ENCODE results near the gene MANBA. TPM values are rescaled to one million over a fixed set of nuclear protein-coding genes. Genes with fewer than 3 reads are reported as not detected.

MANBA gene
- total RNA-seq, 1 experiment from 2014 or later = 11.2 TPM

DNA sequence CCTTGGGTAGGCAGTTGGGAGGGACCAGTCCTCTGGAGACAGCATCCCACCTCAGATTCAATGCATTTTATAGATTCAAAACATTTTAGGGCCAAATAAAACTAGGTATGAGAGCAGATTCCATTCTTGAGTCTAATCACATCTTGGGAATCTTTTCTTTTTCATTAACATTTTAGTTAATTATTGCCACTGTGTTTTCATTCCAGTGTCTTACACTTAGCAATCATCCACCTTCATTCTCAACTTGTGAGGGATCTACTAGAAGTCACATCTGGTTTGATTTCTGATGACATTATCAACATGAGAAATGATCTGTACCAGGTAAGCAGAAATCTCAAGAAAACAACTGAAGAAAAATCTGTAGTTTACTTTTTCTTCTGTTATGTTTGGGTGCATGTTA, 160.1 kb downstream of the MANBA start:
- no peaks in the 10 kb centered on the region for H3K27me3 Mint-ChIP-seq (ENCODE audit: insufficient read depth, unreplicated experiment)
- no peak for DNase-seq (ENCODE audit: unreplicated experiment)
- no TSS peak for BruUV-seq (replicated peaks)
- ChIA-PET POLR2A (interaction anchor here (1.4 to 1.5 kb wide), 2 partner anchors 100 to 161 kb away, joined by 3 to 4 read pairs; no protein-coding TSS in a partner anchor), CTCF (interaction anchor here (0.8 to 1.6 kb wide), 2 partner anchors 163 to 267 kb away, joined by 4 to 5 read pairs; no protein-coding TSS in a partner anchor)
- H3K4me3 Mint-ChIP-seq (ENCODE audit: unreplicated experiment) = no peak overlapping the region
- TF ChIP-seq, protein P1, sequence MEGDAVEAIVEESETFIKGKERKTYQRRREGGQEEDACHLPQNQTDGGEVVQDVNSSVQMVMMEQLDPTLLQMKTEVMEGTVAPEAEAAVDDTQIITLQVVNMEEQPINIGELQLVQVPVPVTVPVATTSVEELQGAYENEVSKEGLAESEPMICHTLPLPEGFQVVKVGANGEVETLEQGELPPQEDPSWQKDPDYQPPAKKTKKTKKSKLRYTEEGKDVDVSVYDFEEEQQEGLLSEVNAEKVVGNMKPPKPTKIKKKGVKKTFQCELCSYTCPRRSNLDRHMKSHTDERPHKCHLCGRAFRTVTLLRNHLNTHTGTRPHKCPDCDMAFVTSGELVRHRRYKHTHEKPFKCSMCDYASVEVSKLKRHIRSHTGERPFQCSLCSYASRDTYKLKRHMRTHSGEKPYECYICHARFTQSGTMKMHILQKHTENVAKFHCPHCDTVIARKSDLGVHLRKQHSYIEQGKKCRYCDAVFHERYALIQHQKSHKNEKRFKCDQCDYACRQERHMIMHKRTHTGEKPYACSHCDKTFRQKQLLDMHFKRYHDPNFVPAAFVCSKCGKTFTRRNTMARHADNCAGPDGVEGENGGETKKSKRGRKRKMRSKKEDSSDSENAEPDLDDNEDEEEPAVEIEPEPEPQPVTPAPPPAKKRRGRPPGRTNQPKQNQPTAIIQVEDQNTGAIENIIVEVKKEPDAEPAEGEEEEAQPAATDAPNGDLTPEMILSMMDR (IDR thresholded peaks at IDR 0.05; ENCODE audit: unreplicated experiment) = no peak
- peaks cover 16% of the 10 kb centered on the region for H3K4me1 Mint-ChIP-seq (ENCODE audit: insufficient read depth, unreplicated experiment)
- intact Hi-C loops (cut with micrococcal nuclease) = no loop called here
- H3K36me3 Mint-ChIP-seq (ENCODE audit: insufficient read depth, unreplicated experiment) = peaks cover 91% of the 10 kb centered on the region
- no peaks in the 10 kb centered on the region for H3K9me3 Mint-ChIP-seq (ENCODE audit: unreplicated experiment)
- peak overlapping the region; percentile 23 for H3K27ac Mint-ChIP-seq (ENCODE audit: low read depth, unreplicated experiment)

DNA sequence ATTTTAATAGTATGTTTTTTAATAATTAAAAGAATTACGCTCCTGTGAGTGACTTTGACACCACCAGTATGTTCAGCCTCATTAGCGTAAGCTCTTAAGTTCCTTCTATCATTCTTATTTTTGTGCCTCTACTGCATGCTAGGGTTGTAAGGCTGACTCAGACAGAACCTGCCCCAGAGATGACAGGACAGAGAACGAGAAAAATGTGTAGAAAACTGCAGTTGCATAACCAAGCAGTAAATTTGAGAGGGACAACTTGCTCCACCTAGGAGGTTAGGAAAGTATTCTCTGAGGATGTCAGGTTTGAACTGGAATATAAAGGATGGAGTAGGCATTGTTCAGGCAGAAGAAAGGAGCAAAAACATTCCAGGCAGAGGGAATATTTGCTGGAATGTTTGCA, 160.9 kb downstream of the MANBA start:
- H3K27me3 Mint-ChIP-seq (ENCODE audit: insufficient read depth, unreplicated experiment) = no peaks in the 10 kb centered on the region
- no TSS peak for BruUV-seq (replicated peaks)
- peak; percentile 20 for DNase-seq (ENCODE audit: unreplicated experiment)
- H3K27ac Mint-ChIP-seq (ENCODE audit: low read depth, unreplicated experiment) = peak overlapping the region; percentile 23
- ChIA-PET POLR2A (interaction anchor here (0.6 to 1.5 kb wide), 10 partner anchors 32 to 411 kb away, joined by 3 to 10 read pairs (median 4); partner anchors contain the start of gene UBE2D3), CTCF (interaction anchor here (0.7 to 1.6 kb wide), 8 partner anchors 9 to 495 kb away, joined by 3 to 5 read pairs (median 4); no protein-coding TSS in a partner anchor)
- H3K4me3 Mint-ChIP-seq (ENCODE audit: unreplicated experiment) = no peak overlapping the region
- TF ChIP-seq, protein P1 (IDR thresholded peaks at IDR 0.05; ENCODE audit: unreplicated experiment) = no peak
- H3K4me1 Mint-ChIP-seq (ENCODE audit: insufficient read depth, unreplicated experiment) = peaks cover 16% of the 10 kb centered on the region
- H3K36me3 Mint-ChIP-seq (ENCODE audit: insufficient read depth, unreplicated experiment) = peaks cover 93% of the 10 kb centered on the region
- H3K9me3 Mint-ChIP-seq (ENCODE audit: unreplicated experiment) = no peaks in the 10 kb centered on the region
- intact Hi-C loops (cut with micrococcal nuclease) = no loop called here

DNA sequence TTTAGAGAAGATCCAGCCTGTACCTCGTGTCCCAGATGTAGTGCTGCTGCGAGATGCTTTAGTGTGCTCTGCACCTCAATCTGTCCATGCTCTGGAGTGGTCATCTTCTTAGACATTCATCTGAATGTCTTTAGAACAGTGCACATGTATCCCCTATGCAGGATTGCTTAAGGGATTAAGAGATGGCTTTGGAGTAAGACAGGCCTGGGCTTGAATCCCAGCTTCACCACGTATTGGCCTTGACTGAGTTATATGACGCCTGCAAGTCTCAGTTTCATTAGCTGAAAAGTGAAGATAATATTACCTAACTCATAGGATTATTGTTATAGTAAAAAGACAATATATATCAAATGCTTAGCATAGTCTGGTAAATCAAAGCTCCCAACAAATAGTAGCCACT, 161.3 kb downstream of the MANBA start:
- CTCF ChIA-PET = interaction anchor here (0.7 to 1.6 kb wide), 8 partner anchors 8 to 496 kb away, joined by 3 to 5 read pairs (median 4); no protein-coding TSS in a partner anchor
- no TSS peak for BruUV-seq (replicated peaks)
- peaks cover 16% of the 10 kb centered on the region for H3K4me1 Mint-ChIP-seq (ENCODE audit: insufficient read depth, unreplicated experiment)

DNA sequence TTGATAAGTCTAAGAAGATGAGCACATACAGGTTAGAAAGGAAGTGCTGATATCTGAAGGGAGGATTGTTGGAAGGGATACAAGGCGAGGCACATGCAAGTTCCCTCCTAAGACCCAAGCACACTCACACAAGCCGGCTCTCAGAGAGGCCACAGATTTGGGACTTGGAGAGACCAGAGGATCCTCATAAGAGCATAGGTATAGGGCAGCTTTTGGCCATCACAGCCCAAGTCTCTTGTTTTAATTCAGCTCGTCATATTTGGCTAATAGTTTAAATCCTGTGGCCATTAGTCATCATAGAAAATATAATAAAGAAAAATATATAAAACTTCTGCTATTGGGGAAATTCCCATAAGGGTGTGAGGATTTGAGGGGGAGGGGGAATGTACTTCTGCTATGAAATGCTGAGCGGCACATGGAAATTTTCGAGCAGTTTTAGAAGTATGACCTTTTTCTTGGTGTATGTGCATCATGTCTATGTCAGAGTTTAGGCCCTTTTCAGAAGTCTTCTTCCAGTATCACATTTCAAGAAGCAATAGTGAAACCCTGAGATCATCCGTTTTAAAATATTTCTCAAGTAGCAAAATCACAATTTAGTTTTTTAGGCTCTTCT, 161.9 kb downstream of the MANBA start:
- ChIA-PET CTCF (interaction anchor here (0.7 to 1.6 kb wide), 7 partner anchors 8 to 496 kb away, joined by 3 to 5 read pairs (median 4); no protein-coding TSS in a partner anchor), POLR2A (interaction anchor here (0.8 to 1.5 kb wide), 7 partner anchors 31 to 412 kb away, joined by 3 to 10 read pairs (median 3); partner anchors contain the start of gene UBE2D3)
- peaks cover 16% of the 10 kb centered on the region for H3K4me1 Mint-ChIP-seq (ENCODE audit: insufficient read depth, unreplicated experiment)
- TF ChIP-seq, protein P1 (IDR thresholded peaks at IDR 0.05; ENCODE audit: unreplicated experiment) = no peak
- no peaks in the 10 kb centered on the region for H3K27me3 Mint-ChIP-seq (ENCODE audit: insufficient read depth, unreplicated experiment)
- no peak overlapping the region for H3K27ac Mint-ChIP-seq (ENCODE audit: low read depth, unreplicated experiment)
- no peaks in the 10 kb centered on the region for H3K9me3 Mint-ChIP-seq (ENCODE audit: unreplicated experiment)
- no peak for DNase-seq (ENCODE audit: unreplicated experiment)
- intact Hi-C loops (cut with micrococcal nuclease) = no loop called here
- H3K4me3 Mint-ChIP-seq (ENCODE audit: unreplicated experiment) = no peak overlapping the region
- no TSS peak for BruUV-seq (replicated peaks)
- peaks cover 91% of the 10 kb centered on the region for H3K36me3 Mint-ChIP-seq (ENCODE audit: insufficient read depth, unreplicated experiment)

More for the DNA sequence above, 161.3 kb downstream of the MANBA start:
- peak; percentile 30 for DNase-seq (ENCODE audit: unreplicated experiment)
- Mint-ChIP-seq H3K4me3 (ENCODE audit: unreplicated experiment) (no peak overlapping the region), H3K27me3 (ENCODE audit: insufficient read depth, unreplicated experiment) (no peaks in the 10 kb centered on the region), H3K36me3 (ENCODE audit: insufficient read depth, unreplicated experiment) (peaks cover 93% of the 10 kb centered on the region), H3K9me3 (ENCODE audit: unreplicated experiment) (no peaks in the 10 kb centered on the region), H3K27ac (ENCODE audit: low read depth, unreplicated experiment) (no peak overlapping the region)
- POLR2A ChIA-PET = interaction anchor here (0.6 to 1.5 kb wide), 9 partner anchors 32 to 411 kb away, joined by 3 to 10 read pairs (median 4); partner anchors contain the start of gene UBE2D3
- intact Hi-C loops (cut with micrococcal nuclease) = no loop called here
- TF ChIP-seq, protein P1 (IDR thresholded peaks at IDR 0.05; ENCODE audit: unreplicated experiment) = no peak

All from MCF 10A (cell line).